MCF 10A (cell line): Measurements from ENCODE around the gene PLD5. TPM values are rescaled to one million over a fixed set of nuclear protein-coding genes. Genes with fewer than 3 reads are reported as not detected.

Source experiments
- BruUV-seq: library from RNA; stranded (reverse); fragments of 400-500 nt; replicated peaks from 2 replicates; lab custom pipeline; 2021; lab: Mats Ljungman, UMichigan
- CTCF ChIA-PET: fragments of 300-600 bp; sonication (Branson Sonifier 250); formaldehyde crosslinking; extraction: SDS; loops from one replicate; lab custom pipeline; 2021; ENCODE audit warnings: antibody characterized with exemption, inconsistent platforms; lab: Yijun Ruan, JAX
- POLR2A ChIA-PET: fragments of 300-600, 350-650 bp; sonication (Branson Sonifier 250); formaldehyde crosslinking; extraction: SDS; loops from one replicate; lab custom pipeline; 2020; ENCODE audit warnings: antibody characterized with exemption, inconsistent platforms; lab: Yijun Ruan, JAX
- DNase-seq: peaks from one replicate; pipeline ENCODE4 v3.0.0-alpha.2; 2018; ENCODE audit not compliant: unreplicated experiment
- H3K27ac Mint-ChIP-seq: one replicate; pipeline ENCODE4 v1.8.0; 2022; ENCODE audit warnings: mild to moderate bottlenecking, low read depth, mixed read lengths; ENCODE audit not compliant: unreplicated experiment
- H3K27me3 Mint-ChIP-seq: one replicate; pipeline ENCODE4 v1.8.0; 2022; ENCODE audit warnings: mixed read lengths; ENCODE audit not compliant: insufficient read depth, unreplicated experiment
- H3K36me3 Mint-ChIP-seq: one replicate; pipeline ENCODE4 v1.8.0; 2022; ENCODE audit warnings: mild to moderate bottlenecking, moderate library complexity, mixed read lengths; ENCODE audit not compliant: insufficient read depth, unreplicated experiment
- H3K4me1 Mint-ChIP-seq: one replicate; pipeline ENCODE4 v1.8.0; 2022; ENCODE audit warnings: mixed read lengths; ENCODE audit not compliant: insufficient read depth, unreplicated experiment
- H3K4me3 Mint-ChIP-seq: one replicate; pipeline ENCODE4 v1.8.0; 2022; ENCODE audit warnings: mild to moderate bottlenecking, moderate library complexity, mixed read lengths; ENCODE audit not compliant: unreplicated experiment
- H3K9me3 Mint-ChIP-seq: one replicate; pipeline ENCODE4 v1.8.0; 2022; ENCODE audit warnings: mixed read lengths; ENCODE audit not compliant: unreplicated experiment
- intact Hi-C: fragments of 100-400 bp; cut with micrococcal nuclease; formaldehyde crosslinking; loops from 2 replicates; pipeline ENCODE4 v1.14.1; 2022
- total RNA-seq: library from RNA; stranded (reverse); gene quantifications from 2 replicates; pipeline ENCODE4 v1.2.3, GENCODE V29; 2022
- TF ChIP-seq, protein P1 (sequence below): fragments of 200-600 bp; IDR thresholded peaks from one replicate; pipeline ENCODE4 v1.8.0; 2022; ENCODE audit warnings: antibody characterized with exemption, mild to moderate bottlenecking; ENCODE audit not compliant: unreplicated experiment

PLD5 gene
- total RNA-seq, 1 experiment from 2014 or later, result 18.3 TPM

DNA sequence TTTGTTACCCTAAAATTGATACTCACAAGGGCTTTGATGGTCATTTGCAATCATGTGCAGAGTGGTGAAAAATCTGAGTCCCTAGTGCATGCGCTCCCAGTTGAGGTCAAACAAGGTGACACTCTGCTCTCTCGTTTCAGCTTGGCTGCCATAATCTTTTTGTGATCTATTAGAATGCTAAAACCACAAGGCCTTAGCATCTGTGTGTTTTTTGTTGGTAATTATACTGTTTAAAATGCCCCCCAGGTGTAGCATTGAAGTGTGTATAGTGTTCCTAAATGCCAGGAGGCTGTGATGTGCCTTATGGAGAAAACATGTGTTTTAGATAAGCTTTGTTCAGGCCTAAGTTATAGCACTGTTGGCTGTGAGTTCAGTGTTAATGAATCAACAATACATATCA, 89.3 kb downstream of the PLD5 start:
- H3K9me3 Mint-ChIP-seq, result peaks cover 6% of the 10 kb centered on the region
- no TSS peak for BruUV-seq
- ChIA-PET POLR2A (interaction anchor here (0.6 kb wide), 1 partner anchor 270 kb away, joined by 4 read pairs; no protein-coding TSS in a partner anchor), CTCF (interaction anchor here (0.9 to 1.9 kb wide), 4 partner anchors 9 to 235 kb away, joined by 3 to 17 read pairs (median 6); no protein-coding TSS in a partner anchor)
- no peak overlapping the region for H3K27ac Mint-ChIP-seq
- H3K36me3 Mint-ChIP-seq, result no peaks in the 10 kb centered on the region
- DNase-seq, result no peak
- no peaks in the 10 kb centered on the region for H3K4me1 Mint-ChIP-seq
- TF ChIP-seq, protein P1, sequence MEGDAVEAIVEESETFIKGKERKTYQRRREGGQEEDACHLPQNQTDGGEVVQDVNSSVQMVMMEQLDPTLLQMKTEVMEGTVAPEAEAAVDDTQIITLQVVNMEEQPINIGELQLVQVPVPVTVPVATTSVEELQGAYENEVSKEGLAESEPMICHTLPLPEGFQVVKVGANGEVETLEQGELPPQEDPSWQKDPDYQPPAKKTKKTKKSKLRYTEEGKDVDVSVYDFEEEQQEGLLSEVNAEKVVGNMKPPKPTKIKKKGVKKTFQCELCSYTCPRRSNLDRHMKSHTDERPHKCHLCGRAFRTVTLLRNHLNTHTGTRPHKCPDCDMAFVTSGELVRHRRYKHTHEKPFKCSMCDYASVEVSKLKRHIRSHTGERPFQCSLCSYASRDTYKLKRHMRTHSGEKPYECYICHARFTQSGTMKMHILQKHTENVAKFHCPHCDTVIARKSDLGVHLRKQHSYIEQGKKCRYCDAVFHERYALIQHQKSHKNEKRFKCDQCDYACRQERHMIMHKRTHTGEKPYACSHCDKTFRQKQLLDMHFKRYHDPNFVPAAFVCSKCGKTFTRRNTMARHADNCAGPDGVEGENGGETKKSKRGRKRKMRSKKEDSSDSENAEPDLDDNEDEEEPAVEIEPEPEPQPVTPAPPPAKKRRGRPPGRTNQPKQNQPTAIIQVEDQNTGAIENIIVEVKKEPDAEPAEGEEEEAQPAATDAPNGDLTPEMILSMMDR, result no peak
- intact Hi-C loops, result no loop called here
- no peak overlapping the region for H3K4me3 Mint-ChIP-seq
- no peaks in the 10 kb centered on the region for H3K27me3 Mint-ChIP-seq

DNA sequence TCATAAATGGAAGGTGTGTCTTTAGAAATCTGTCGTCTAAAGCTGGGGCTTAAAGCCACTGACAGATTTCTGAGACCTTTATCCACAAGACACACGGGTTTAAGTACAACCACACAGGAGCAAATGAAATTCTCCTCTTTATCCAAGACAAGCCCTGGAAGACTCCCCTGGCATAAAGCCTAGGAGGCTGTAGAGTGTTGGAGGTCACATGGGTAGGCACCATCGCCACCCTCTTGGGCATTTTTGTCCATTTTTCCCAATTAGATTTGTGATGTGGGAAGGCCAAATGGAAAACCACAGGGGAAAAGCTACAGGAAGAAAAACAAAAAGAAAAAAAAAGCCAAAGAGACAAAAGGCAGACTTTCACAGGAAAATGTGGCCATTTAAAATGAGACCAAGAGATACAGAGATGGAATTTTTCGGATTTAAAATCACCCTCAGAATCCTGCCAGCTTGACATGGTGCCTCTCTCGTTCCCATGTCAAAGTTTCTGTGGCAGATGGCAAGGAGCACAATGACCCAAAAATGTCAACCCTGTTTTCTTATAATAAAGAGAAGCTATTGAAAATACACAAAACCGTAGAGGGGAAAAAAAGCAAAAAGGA, 91.9 kb downstream of the PLD5 start:
- H3K27me3 Mint-ChIP-seq, result no peaks in the 10 kb centered on the region
- BruUV-seq, result no TSS peak
- H3K9me3 Mint-ChIP-seq, result peaks cover 6% of the 10 kb centered on the region
- no peak overlapping the region for H3K27ac Mint-ChIP-seq
- H3K36me3 Mint-ChIP-seq, result no peaks in the 10 kb centered on the region
- intact Hi-C loops, result no loop called here
- H3K4me3 Mint-ChIP-seq, result no peak overlapping the region
- DNase-seq, result no peak
- H3K4me1 Mint-ChIP-seq, result no peaks in the 10 kb centered on the region
- ChIA-PET POLR2A (interaction anchor here (0.7 to 1.5 kb wide), 4 partner anchors 12 to 389 kb away, joined by 3 to 5 read pairs (median 3); no protein-coding TSS in a partner anchor), CTCF (interaction anchor here (0.6 to 2.4 kb wide), 8 partner anchors 8 to 487 kb away, joined by 3 to 6 read pairs (median 4); no protein-coding TSS in a partner anchor)
- TF ChIP-seq, protein P1, result no peak

DNA sequence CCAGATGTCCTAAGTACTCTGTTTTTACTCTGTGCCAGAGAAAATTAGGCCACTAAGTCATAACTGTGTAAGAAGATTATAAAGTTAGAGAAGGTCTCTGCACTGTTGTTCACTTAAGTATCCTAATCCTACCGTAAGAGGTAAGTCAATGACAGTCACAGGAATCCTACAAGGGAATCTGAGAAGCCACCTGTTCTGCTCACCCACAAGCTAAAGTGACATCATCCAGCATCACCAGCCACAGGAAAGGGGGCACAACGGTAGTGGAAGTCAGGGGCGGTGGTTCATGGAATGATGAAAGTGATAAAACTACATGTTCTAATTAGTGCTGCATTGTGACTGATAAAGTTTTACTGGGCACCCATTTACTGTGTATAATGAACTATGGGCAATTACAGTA, 92.7 kb downstream of the PLD5 start:
- Mint-ChIP-seq H3K4me3 (no peak overlapping the region), H3K4me1 (no peaks in the 10 kb centered on the region), H3K27ac (no peak overlapping the region), H3K27me3 (no peaks in the 10 kb centered on the region), H3K36me3 (no peaks in the 10 kb centered on the region), H3K9me3 (peaks cover 6% of the 10 kb centered on the region)
- DNase-seq, result no peak
- BruUV-seq, result no TSS peak
- intact Hi-C loops, result no loop called here
- TF ChIP-seq, protein P1, result no peak
- ChIA-PET CTCF (interaction anchor here (0.9 to 2.4 kb wide), 4 partner anchors 12 to 36 kb away, joined by 3 to 6 read pairs (median 4); no protein-coding TSS in a partner anchor), POLR2A (interaction anchor here (0.7 to 1.5 kb wide), 2 partner anchors 12 to 15 kb away, joined by 3 to 5 read pairs; no protein-coding TSS in a partner anchor)

DNA sequence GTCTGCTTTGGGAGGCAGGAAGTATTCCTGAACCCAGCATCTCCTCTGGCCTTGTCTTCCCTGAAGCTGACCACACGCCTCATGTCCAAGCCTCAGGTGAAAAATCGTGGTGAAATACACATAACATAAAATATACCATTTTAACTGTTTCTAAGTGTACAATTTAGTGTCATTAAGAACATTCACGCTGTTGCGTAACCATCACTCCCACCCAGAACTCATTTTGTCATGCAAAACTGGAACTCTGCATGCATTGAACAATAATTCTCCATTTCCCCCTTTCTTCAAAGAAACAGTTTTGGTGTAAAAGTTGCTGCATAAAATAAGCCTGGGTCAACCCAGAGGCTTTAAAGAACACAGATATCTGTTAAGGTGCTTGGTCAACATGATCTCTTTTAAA, 93.5 kb downstream of the PLD5 start:
- Mint-ChIP-seq H3K4me1 (peaks cover 6% of the 10 kb centered on the region), H3K4me3 (no peak overlapping the region), H3K27ac (no peak overlapping the region), H3K36me3 (no peaks in the 10 kb centered on the region), H3K27me3 (no peaks in the 10 kb centered on the region), H3K9me3 (peaks cover 6% of the 10 kb centered on the region)
- ChIA-PET POLR2A (no interaction called here), CTCF (interaction anchor here (0.9 to 2.4 kb wide), 4 partner anchors 20 to 37 kb away, joined by 3 to 9 read pairs (median 7); no protein-coding TSS in a partner anchor)
- TF ChIP-seq, protein P1, result no peak
- DNase-seq, result no peak
- intact Hi-C loops, result no loop called here
- BruUV-seq, result no TSS peak
